ENCODE measurements around the gene MALAT1. TPM values are rescaled to one million over a fixed set of nuclear protein-coding genes. Genes with fewer than 3 reads are reported as not detected.

MALAT1 gene
- total and polyA plus RNA-seq, 2 of the 13 experiments (the other 11 are each of a cell fraction or from before 2014, with no cell fraction given), result 143 to 1,237 TPM

- no peaks in the 10 kb centered on the region for H3K27me3 ChIP-seq (ENCODE audit: control insufficient read depth in 1 of 2, insufficient read depth in 2 of 2, low read length in 2 of 2)
- H3K9ac ChIP-seq (ENCODE audit: insufficient read depth, low read depth, low read length), result no peak overlapping the region
- H3K79me2 ChIP-seq (ENCODE audit: insufficient read depth, low read length), result no peaks in the 10 kb centered on the region
- peaks cover 16 to 33% of the 10 kb centered on the region in 2 experiments; a peak in 4 of 5 replicates for H3K36me3 ChIP-seq (replicated peaks in 1 of 2; ENCODE audit: control insufficient read depth in 1 of 2, insufficient read depth in 2 of 2, low read length in 2 of 2)
- no peaks in the 10 kb centered on the region for H4K20me1 ChIP-seq (ENCODE audit: insufficient read depth, low read length)
- FAIRE-seq, result no peak
- no peaks in the 10 kb centered on the region for H3K4me1 ChIP-seq (ENCODE audit: insufficient read depth, low read length)
- ChIA-PET CTCF (ENCODE audit: low intra/inter-chr PET ratio, low total read pairs) (no interaction called here), POLR2A (interaction anchor here (1.1 to 1.7 kb wide), 3 partner anchors 9 to 13 kb away, joined by 4 to 7 read pairs (median 5); partner anchors contain the start of gene SCYL1)
- no TSS peak for BruUV-seq (replicated peaks)
- ATAC-seq, result no peak
- H3K4me3 ChIP-seq (replicated peaks in 1 of 3; ENCODE audit: insufficient read depth in 1 of 3, low read depth in 2 of 3, low read length in 3 of 3), result no peak overlapping the region
- H3K9me3 ChIP-seq (ENCODE audit: low read length), result no peaks in the 10 kb centered on the region
- no peak overlapping the region for H3K27ac ChIP-seq (ENCODE audit: extremely low read length, insufficient read depth, low read length)
- no peak overlapping the region for H3K4me2 ChIP-seq (ENCODE audit: low read depth, low read length)
- no peak for TF ChIP-seq NFATC3 (CRISPR knock-in tag; IDR thresholded peaks at IDR 0.05)
- TF ChIP-seq CHCHD3 (CRISPR knock-in tag; IDR thresholded peaks at IDR 0.05), result no peak
- peak; percentile 65 for TF ChIP-seq AGO2 (optimal IDR thresholded peaks at IDR 0.05; ENCODE audit: low read depth, low read length)
- peak; percentile 71 for TF ChIP-seq RBFOX2 (IDR thresholded peaks at IDR 0.05; ENCODE audit: low read depth, low read length)
- peak in 1 of 2 experiments; percentile 28; a peak in 2 of 4 replicates for TF ChIP-seq POLR2A (IDR thresholded peaks at IDR 0.05; ENCODE audit: insufficient read depth in 1 of 2, low read depth in 2 of 2, low read length in 2 of 2)
- no peak for TF ChIP-seq ZSCAN22 (CRISPR knock-in tag; IDR thresholded peaks at IDR 0.05)
- TF ChIP-seq PATZ1 (CRISPR knock-in tag; IDR thresholded peaks at IDR 0.05), result no peak
- TF ChIP-seq IKZF1 (IDR thresholded peaks at IDR 0.05), result no peak
- no peak for TF ChIP-seq SSRP1 (CRISPR knock-in tag; IDR thresholded peaks at IDR 0.05)
- no peak for TF ChIP-seq ZNF124 (CRISPR knock-in tag; IDR thresholded peaks at IDR 0.05)
- TF ChIP-seq ZFP62 (CRISPR knock-in tag; IDR thresholded peaks at IDR 0.05), result no peak
- in situ Hi-C loops (cut with HindIII; ENCODE audit: extremely low pct_ligation_motif_present, low pct_unique_long_range_greater_than_20kb), result no loop called here
- 96% methylated on average over 40 of the region's 43 CpGs for WGBS (ENCODE audit: low lambda C conversion rate)
- intact Hi-C loops (cut with micrococcal nuclease; ENCODE audit: unreplicated experiment), result no loop called here
- DNase-seq (ENCODE audit: low spot score), result no peak
- no peak overlapping the region for H2AFZ ChIP-seq (ENCODE audit: low read length)
Measured at GRCh38 chr11:65538232-65538914, 39.5 kb downstream of the MALAT1 start.

All from HepG2 (cell line).